Left renal cortex interstitium (tissue), 4 donors: ENCODE data around the gene LAIR2. TPM values are rescaled to one million over a fixed set of nuclear protein-coding genes. Genes with fewer than 3 reads are reported as not detected.

Source experiments
- DNase-seq, 4 donors: peaks; one replicate each; pipeline ENCODE4 v3.0.0-alpha.2; 2013; ENCODE audit warnings: low read depth in 4 of 4, low spot score in 2 of 4, missing footprints in 1 of 4
- polyA plus RNA-seq, 4 donors: library from polyadenylated mRNA; unstranded; fragments of 120-200 nt; gene quantifications; one replicate each; pipeline ENCODE4 v1.2.1, GENCODE V29; 2013; ENCODE audit not compliant: insufficient read length in 4 of 4

Gene LAIR2
- polyA plus RNA-seq, 4 donors: not detected

DNA sequence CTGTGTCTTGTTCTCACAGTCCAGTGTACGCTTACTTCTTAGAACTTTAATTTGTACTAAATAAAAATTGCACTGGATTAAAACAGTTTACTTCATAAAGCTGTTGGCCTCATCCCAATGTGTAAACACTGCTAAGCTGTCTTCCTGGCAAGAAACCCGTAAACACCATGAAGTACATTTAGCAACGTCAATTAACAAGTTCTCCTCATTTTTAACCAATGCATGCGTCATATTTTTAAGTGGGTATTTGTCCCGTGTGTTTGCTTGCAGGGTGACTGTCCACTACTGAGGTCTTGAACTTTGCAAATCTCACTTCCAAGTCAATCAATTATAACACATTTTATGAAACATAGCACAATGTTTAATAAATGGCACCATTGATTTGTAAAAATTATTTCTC is 28.2 kb downstream of the LAIR2 start:
- DNase-seq: no peak

DNA sequence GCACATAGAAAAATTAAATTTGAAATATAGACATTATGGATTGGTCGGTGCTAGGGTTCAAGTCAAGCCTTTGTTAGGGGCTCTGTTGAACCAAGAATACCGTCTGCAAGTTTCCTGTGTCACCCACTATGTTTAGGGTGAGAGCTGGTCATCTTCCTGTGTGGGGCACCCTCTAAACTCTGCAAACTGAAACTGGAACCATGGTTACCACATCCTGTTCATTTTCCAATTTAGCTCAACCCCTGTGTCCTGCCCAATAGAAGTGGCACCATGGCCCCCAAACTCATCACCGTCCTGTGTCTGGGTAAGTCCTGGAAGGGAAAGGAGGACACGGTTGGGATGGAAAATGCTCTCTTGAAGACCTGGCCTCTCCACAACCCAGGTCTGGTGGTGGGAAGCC is 29.9 kb downstream of the LAIR2 start:
- DNase-seq: no peak

GRCh38 chr19:54533476-54533875 is 30.8 kb downstream of the LAIR2 start:
- DNase-seq: no peak

DNA sequence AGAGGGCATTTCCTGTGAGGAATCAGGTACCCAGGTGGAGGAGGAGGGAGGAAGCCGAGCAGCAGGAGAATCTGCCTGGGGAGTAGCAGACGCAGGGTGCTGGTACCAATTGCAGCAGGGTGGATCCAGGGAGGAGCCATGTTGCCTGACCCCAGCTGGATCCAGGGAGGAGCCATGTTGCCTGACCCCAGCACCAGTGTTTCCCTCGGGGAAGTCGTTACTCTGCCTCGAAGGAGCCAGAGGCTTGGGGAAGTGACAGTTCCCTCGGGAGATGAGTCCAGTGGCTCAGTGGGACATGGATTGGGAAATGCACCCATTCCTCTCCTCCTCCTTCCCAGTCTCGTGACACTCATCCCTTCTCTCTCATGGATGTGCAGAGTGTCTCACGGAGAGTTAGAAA is 31.5 kb downstream of the LAIR2 start:
- DNase-seq: no peak

- no peak for DNase-seq
These were observed 33.0 kb downstream of the LAIR2 start for GRCh38 chr19:54535601-54536000.

DNA sequence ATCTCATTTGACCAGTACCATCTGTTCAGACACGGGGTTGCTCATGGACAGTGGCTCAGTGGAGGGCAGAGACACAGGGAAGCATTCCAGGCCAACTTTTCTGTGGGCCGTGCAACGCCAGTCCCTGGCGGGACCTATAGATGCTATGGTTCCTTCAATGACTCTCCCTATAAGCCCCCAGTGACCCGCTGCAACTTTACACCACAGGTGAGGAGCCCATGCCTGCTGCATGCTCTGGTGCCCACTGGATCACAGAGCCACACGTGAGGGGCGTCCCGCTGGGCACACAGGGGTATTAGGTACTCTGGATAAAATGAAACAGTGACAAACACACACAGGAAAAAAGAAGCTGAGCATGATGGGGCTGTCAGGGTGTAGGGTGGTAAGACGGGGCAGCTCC is 34.3 kb downstream of the LAIR2 start:
- DNase-seq: no peak

- DNase-seq: no peak
These were observed 39.1 kb downstream of the LAIR2 start for GRCh38 chr19:54541712-54542111.

DNA sequence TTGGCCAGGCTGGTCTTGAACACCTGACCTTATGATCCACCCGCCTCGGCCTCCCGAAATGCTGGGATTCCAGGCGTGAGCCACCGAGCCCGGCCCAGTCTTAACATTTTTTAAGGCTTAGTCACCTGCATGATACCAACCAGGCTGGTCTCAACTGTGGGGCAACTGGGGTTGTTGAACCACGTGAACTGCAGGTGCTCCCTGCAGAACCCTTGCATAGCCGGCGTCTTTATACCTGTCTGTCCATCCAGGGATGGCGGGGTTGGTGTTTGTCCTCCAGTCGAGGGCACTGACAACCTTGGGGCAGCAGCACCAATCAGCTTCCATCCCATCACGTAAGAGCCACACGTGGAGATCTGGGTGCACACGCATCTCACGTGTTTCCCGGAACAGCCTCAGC is 46.2 kb downstream of the LAIR2 start:
- no peak for DNase-seq

DNA sequence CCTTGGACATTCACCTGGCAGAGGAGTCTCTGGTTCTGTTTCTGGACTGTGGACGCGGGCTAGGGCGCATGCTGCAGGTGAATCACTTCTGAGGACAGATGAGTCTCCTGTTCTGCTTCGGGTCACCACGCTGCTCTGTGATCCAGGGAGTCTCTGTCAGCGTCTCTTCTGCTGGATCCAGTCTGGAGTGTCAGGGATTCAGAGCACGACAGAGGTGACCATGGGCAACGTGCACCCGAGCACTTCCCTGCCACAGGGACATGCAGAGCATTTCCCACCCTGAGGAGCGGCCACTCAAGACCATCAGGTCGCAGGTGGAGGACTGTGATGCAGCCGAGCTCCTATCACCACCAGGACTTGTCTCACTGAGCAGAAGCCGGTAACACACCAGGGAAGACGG is 46.6 kb downstream of the LAIR2 start:
- no peak for DNase-seq

GRCh38 chr19:54551293-54551692 is 48.7 kb downstream of the LAIR2 start:
- no peak for DNase-seq

GRCh38 chr19:54551950-54552912 is 49.6 kb downstream of the LAIR2 start:
- DNase-seq: no peak

- no peak for DNase-seq
These were observed 50.3 kb downstream of the LAIR2 start for GRCh38 chr19:54552913-54553310.

DNA sequence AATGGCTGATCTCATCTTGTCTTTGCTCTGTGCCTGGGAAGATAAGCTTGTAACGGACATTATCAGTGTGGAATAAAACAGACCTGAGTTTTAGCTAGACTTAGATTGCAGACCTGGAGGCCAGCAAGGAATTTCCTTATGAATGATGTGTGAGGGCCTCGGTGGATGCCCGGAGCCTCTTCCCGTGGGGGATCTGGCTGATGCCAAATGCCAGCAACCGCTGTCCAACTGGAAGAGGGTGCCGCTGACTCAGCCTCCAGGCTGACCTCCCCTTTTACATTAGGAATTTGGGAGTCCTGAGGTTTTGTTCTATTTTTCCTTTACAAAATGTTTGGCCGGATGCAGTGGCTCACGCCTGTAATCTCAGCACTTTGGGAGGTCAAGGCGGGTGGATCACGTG is 51.4 kb downstream of the LAIR2 start:
- DNase-seq: no peak

DNA sequence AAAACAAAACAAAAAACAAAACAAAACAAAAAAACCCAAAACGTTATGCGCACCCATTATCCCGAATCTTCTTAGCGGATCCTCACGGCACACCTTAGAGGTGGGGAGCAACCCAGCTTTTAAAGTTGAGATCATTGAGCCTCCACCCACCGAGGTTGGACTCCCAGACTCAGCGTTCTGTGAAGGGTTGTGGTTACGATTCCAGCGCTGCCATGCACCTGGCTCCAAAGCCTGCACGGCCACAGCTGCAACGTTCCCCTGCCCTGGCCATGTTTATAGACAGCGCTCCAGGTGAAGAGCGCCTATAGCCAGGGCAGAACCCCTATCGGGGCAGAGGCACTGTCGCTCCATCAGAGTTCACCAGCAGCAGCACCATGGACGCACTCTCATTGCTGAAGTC is 52.3 kb downstream of the LAIR2 start:
- no peak for DNase-seq

DNA sequence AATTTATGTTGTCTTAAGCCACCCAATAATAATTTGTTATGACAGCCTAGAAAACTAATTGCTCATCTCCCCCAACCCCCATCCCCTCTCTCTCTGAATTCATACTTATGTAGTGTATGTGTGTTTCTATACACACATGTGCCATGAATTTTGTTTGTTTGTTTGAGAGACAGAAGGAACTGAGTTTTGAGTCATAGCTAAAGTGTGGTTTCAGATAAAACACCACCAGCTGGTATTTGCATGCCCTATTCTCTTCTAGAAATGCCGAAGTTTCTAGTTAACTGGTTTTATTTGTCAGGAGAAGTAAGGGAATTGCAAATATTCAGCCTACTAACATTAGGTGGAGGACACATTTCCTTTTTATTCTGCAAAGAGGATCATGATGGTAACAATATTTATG is 53.6 kb downstream of the LAIR2 start:
- no peak for DNase-seq

DNA sequence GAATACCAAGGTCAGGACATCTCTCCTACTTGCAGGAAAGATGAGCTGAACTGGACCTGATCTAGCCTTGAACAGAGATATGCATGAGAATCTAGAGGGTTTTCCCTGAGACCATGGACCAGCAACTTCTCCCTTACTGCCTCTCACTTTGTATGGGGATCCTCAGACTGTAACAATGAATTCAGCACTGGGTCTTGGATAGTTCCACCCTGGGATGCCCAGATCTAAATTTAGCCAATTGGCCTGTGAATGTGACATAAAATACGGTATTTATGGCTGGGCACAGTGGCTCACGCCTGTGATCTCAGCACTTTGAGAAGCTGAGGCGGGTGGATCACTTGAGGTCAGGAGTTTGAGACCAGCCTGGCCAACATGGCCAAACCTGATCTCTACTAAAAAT is 55.7 kb downstream of the LAIR2 start:
- DNase-seq: no peak

Other genes starting within 250 kb of the LAIR2 start
- gene LILRB5, start 245.6 kb upstream of the LAIR2 start, polyA plus RNA-seq: 1 to 10 TPM; 2.1 to 2.8 (median 2.3) TPM
- 1 to 10 TPM in 3 of 4 donors, under 1 TPM in 1; 0.88 to 1.8 (median 1.5) TPM for gene LILRB2, start 221.7 kb upstream of the LAIR2 start, polyA plus RNA-seq
- 1 to 10 TPM in 1 of 4 donors, under 1 TPM in 3; 0.24 to 1.2 (median 0.49) TPM for gene LILRA5, start 189.7 kb upstream of the LAIR2 start, polyA plus RNA-seq
- under 1 TPM in 2 of 4 donors, not detected in 2; 0.16 to 0.17 TPM for gene LILRA4, start 163.7 kb upstream of the LAIR2 start, polyA plus RNA-seq
- gene LAIR1, start 137.9 kb upstream of the LAIR2 start, polyA plus RNA-seq: 1 to 10 TPM; 3.4 to 5.6 (median 4.0) TPM
- gene TTYH1, start 87.4 kb upstream of the LAIR2 start, polyA plus RNA-seq: 10 to 100 TPM in 3 of 4 donors, 1 to 10 TPM in 1; 5.6 to 14.1 (median 10.6) TPM
- 100 to 1,000 TPM in 2 of 4 donors, 10 to 100 TPM in 2; 74.5 to 284 (median 154) TPM for gene LENG8, start 53.6 kb upstream of the LAIR2 start, polyA plus RNA-seq
- 1 to 10 TPM; 1.8 to 3.4 (median 2.5) TPM for gene LENG9, start 39.1 kb upstream of the LAIR2 start, polyA plus RNA-seq
- gene CDC42EP5, start 29.5 kb upstream of the LAIR2 start, polyA plus RNA-seq: 10 to 100 TPM; 26.9 to 79.1 (median 37.6) TPM
- gene LILRA2, start 71.0 kb downstream of the LAIR2 start, polyA plus RNA-seq: 1 to 10 TPM in 1 of 4 donors, under 1 TPM in 3; 0.94 to 1.1 (median 0.98) TPM
- gene LILRA1, start 90.8 kb downstream of the LAIR2 start, polyA plus RNA-seq: under 1 TPM; 0.32 to 0.77 (median 0.53) TPM
- gene LILRB1, start 127.7 kb downstream of the LAIR2 start, polyA plus RNA-seq: 1 to 10 TPM in 3 of 4 donors, under 1 TPM in 1; 0.82 to 1.7 (median 1.3) TPM
- gene LILRB4, start 160.2 kb downstream of the LAIR2 start, polyA plus RNA-seq: 1 to 10 TPM in 2 of 4 donors, under 1 TPM in 2; 0.54 to 1.3 (median 0.97) TPM
- gene KIR3DL3, start 221.6 kb downstream of the LAIR2 start, polyA plus RNA-seq: not detected
- under 1 TPM in 1 of 4 donors, not detected in 3; 0.09 TPM for gene KIR2DL3, start 235.7 kb downstream of the LAIR2 start, polyA plus RNA-seq